ENCODE measurements around the gene AOC3. TPM values are rescaled to one million over a fixed set of nuclear protein-coding genes. Genes with fewer than 3 reads are reported as not detected.

The AOC3 gene
- total RNA-seq, 1 experiment from 2014 or later: 0.44 TPM

DNA sequence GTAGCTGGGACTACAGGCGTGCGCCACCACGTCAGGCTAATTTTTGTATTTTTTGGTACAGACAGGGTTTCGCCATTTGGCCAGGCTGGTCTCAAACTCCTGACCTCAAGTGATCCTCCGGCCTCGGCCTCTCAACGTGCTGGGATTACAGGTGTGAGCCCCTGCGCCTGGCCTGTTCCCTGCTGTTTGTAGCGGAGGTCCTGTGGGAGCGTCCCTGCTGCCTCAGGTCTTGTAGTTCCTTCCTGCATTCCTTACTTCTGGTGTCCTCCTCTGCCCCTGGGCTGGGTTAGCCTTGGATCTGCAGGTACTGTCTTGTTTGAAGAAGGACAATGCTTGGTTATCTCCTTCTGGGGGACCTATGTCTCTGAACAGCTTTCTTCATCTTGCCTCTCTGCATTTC, 26.0 kb downstream of the AOC3 start:
- TF ChIP-seq, protein P1, sequence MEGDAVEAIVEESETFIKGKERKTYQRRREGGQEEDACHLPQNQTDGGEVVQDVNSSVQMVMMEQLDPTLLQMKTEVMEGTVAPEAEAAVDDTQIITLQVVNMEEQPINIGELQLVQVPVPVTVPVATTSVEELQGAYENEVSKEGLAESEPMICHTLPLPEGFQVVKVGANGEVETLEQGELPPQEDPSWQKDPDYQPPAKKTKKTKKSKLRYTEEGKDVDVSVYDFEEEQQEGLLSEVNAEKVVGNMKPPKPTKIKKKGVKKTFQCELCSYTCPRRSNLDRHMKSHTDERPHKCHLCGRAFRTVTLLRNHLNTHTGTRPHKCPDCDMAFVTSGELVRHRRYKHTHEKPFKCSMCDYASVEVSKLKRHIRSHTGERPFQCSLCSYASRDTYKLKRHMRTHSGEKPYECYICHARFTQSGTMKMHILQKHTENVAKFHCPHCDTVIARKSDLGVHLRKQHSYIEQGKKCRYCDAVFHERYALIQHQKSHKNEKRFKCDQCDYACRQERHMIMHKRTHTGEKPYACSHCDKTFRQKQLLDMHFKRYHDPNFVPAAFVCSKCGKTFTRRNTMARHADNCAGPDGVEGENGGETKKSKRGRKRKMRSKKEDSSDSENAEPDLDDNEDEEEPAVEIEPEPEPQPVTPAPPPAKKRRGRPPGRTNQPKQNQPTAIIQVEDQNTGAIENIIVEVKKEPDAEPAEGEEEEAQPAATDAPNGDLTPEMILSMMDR (IDR thresholded peaks at IDR 0.05; ENCODE audit: unreplicated experiment): no peak
- no peaks in the 10 kb centered on the region for H3K9me3 Mint-ChIP-seq (ENCODE audit: unreplicated experiment)
- H3K36me3 Mint-ChIP-seq (ENCODE audit: insufficient read depth, unreplicated experiment): peaks cover under 1% of the 10 kb centered on the region
- H3K27me3 Mint-ChIP-seq (ENCODE audit: insufficient read depth, unreplicated experiment): peaks cover 28% of the 10 kb centered on the region
- POLR2A ChIA-PET: no interaction called here
- CTCF ChIA-PET: interaction anchor here (1.1 kb wide), 1 partner anchor 15 kb away, joined by 3 read pairs; no protein-coding TSS in a partner anchor
- no peak overlapping the region for H3K27ac Mint-ChIP-seq (ENCODE audit: low read depth, unreplicated experiment)
- H3K4me3 Mint-ChIP-seq (ENCODE audit: unreplicated experiment): no peak overlapping the region
- intact Hi-C loops (cut with micrococcal nuclease): no loop called here
- H3K4me1 Mint-ChIP-seq (ENCODE audit: insufficient read depth, unreplicated experiment): no peaks in the 10 kb centered on the region
- DNase-seq (ENCODE audit: unreplicated experiment): no peak
- BruUV-seq (replicated peaks): no TSS peak

DNA sequence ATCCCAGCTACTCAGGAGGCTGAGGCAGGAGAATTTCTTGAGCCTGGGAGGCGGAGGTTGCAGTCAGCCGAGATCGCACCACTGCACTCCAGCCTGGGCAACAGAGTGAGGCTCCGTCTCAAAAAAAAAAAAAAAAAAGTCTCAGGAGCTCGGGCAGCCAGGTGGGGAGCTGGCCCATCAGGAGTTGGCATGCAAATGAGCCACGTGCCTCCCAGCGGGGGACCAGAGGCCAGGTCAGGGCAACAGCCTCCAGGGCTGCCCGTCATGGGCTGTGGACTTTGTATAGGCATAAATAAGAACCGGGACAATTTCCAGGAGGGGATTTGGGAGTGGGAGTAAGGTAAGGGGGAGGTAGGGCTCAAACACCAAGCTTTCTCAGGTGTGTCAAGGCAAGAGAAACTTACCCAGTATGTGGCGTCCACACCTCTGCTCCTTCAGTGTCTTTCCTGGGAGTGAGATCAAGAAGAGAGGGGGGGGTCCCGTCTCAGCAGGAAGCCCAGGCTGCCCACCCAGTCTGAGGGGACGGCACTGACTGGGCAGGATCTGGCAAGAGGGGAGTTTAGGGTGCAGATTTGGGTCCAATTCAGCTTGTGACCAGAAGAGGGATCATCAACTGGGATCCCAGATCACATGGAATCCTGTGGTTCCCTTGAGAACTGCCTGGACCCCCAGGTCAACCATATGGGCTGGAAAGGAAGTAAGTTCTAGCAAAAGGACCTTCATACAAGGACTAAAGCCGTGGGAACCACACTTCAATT, 27.3 kb downstream of the AOC3 start:
- Mint-ChIP-seq H3K4me3 (ENCODE audit: unreplicated experiment) (no peak overlapping the region), H3K27ac (ENCODE audit: low read depth, unreplicated experiment) (no peak overlapping the region), H3K36me3 (ENCODE audit: insufficient read depth, unreplicated experiment) (peaks cover 6% of the 10 kb centered on the region), H3K27me3 (ENCODE audit: insufficient read depth, unreplicated experiment) (peaks cover 28% of the 10 kb centered on the region), H3K4me1 (ENCODE audit: insufficient read depth, unreplicated experiment) (no peaks in the 10 kb centered on the region), H3K9me3 (ENCODE audit: unreplicated experiment) (no peaks in the 10 kb centered on the region)
- intact Hi-C loops (cut with micrococcal nuclease): no loop called here
- BruUV-seq (replicated peaks): no TSS peak
- POLR2A ChIA-PET: no interaction called here
- TF ChIP-seq, protein P1 (IDR thresholded peaks at IDR 0.05; ENCODE audit: unreplicated experiment): no peak
- peak; percentile 27 for DNase-seq (ENCODE audit: unreplicated experiment)
- CTCF ChIA-PET: interaction anchor here (0.8 kb wide), 1 partner anchor 10 kb away, joined by 5 read pairs; no protein-coding TSS in a partner anchor

- TF ChIP-seq, protein P1 (IDR thresholded peaks at IDR 0.05; ENCODE audit: unreplicated experiment): no peak
- Mint-ChIP-seq H3K27me3 (ENCODE audit: insufficient read depth, unreplicated experiment) (peaks cover 28% of the 10 kb centered on the region), H3K27ac (ENCODE audit: low read depth, unreplicated experiment) (no peak overlapping the region), H3K4me3 (ENCODE audit: unreplicated experiment) (no peak overlapping the region), H3K4me1 (ENCODE audit: insufficient read depth, unreplicated experiment) (no peaks in the 10 kb centered on the region), H3K9me3 (ENCODE audit: unreplicated experiment) (no peaks in the 10 kb centered on the region), H3K36me3 (ENCODE audit: insufficient read depth, unreplicated experiment) (peaks cover 6% of the 10 kb centered on the region)
- intact Hi-C loops (cut with micrococcal nuclease): no loop called here
- ChIA-PET CTCF (interaction anchor here (0.6 kb wide), 1 partner anchor 59 kb away, joined by 4 read pairs; no protein-coding TSS in a partner anchor), POLR2A (no interaction called here)
- no peak for DNase-seq (ENCODE audit: unreplicated experiment)
- no TSS peak for BruUV-seq (replicated peaks)
Measured at GRCh38 chr17:42878924-42879595, 28.1 kb downstream of the AOC3 start.

DNA sequence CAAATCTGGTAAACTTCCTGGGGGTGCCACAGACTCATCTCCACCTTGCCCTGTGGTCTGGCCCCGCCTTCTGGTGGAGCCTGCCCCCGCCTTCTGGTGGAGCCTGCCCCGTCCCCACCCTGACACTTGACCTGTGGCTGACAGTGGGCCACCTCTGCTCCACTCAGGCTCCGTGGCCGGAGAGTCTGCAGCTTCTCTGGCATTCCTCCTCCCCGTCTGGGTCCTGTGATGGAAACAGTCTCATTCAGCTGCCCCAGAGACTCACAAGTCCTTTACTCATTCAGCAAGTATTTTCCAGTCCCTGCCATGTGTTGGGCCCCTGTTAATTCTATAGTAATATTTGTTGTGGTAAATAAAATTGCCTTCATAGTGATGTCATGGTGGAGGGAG, 28.6 kb downstream of the AOC3 start:
- BruUV-seq (replicated peaks): no TSS peak
- POLR2A ChIA-PET: no interaction called here
- Mint-ChIP-seq H3K27ac (ENCODE audit: low read depth, unreplicated experiment) (no peak overlapping the region), H3K4me3 (ENCODE audit: unreplicated experiment) (no peak overlapping the region), H3K9me3 (ENCODE audit: unreplicated experiment) (no peaks in the 10 kb centered on the region), H3K4me1 (ENCODE audit: insufficient read depth, unreplicated experiment) (no peaks in the 10 kb centered on the region), H3K36me3 (ENCODE audit: insufficient read depth, unreplicated experiment) (peaks cover 6% of the 10 kb centered on the region), H3K27me3 (ENCODE audit: insufficient read depth, unreplicated experiment) (peaks cover 28% of the 10 kb centered on the region)
- intact Hi-C loops (cut with micrococcal nuclease): no loop called here
- TF ChIP-seq, protein P1 (IDR thresholded peaks at IDR 0.05; ENCODE audit: unreplicated experiment): no peak
- CTCF ChIA-PET: interaction anchor here (0.6 kb wide), 1 partner anchor 59 kb away, joined by 4 read pairs; no protein-coding TSS in a partner anchor
- no peak for DNase-seq (ENCODE audit: unreplicated experiment)
